ENCODE measurements around the gene KIAA1755. TPM values are rescaled to one million over a fixed set of nuclear protein-coding genes. Genes with fewer than 3 reads are reported as not detected.

Gene KIAA1755
- total RNA-seq, 2 experiments from 2014 or later, result not detected

- no peak for DNase-seq
- Mint-ChIP-seq H3K9me3 (ENCODE audit: low read depth) (no peaks in the 10 kb centered on the region), H3K4me1 (peaks cover 14% of the 10 kb centered on the region), H3K36me3 (ENCODE audit: low read depth) (no peaks in the 10 kb centered on the region), H3K27ac (no peak overlapping the region), H3K27me3 (peaks cover 33% of the 10 kb centered on the region), H3K4me3 (no peak overlapping the region)
- ATAC-seq, result no peak
- CTCF ChIA-PET, result interaction anchor here (0.6 kb wide), 1 partner anchor 370 kb away, joined by 3 read pairs; no protein-coding TSS in a partner anchor
- intact Hi-C loops (cut with DNase I, micrococcal nuclease), result no loop called here
- POLR2A ChIA-PET, result no interaction called here
Measured at GRCh38 chr20:38300438-38300837, 39.9 kb upstream of the KIAA1755 start.

DNA sequence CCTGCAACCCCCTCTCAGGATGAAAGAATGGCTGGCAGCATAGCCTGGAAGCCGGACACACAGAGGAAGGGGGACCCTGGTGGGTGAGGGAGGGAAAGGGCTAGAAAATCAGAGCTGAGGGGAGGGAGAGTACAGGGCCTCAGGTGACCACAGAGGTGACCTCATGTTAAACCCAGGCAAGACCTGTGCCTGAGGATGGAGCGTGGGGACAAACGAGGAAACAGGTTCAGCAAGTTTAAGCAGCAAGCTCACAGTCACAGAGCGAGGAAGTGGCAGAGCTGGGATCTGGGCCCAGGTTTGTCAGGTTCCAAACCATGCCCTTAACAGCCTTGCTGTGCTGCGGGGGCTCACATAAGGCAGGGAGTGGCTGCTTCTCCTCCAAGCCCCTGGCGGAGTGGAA lies 39.4 kb upstream of the KIAA1755 start:
- ChIA-PET POLR2A (no interaction called here), CTCF (interaction anchor here (0.6 kb wide), 1 partner anchor 369 kb away, joined by 3 read pairs; no protein-coding TSS in a partner anchor)
- Mint-ChIP-seq H3K4me1 (peaks cover 14% of the 10 kb centered on the region), H3K36me3 (ENCODE audit: low read depth) (no peaks in the 10 kb centered on the region), H3K4me3 (no peak overlapping the region), H3K27me3 (peaks cover 32% of the 10 kb centered on the region), H3K27ac (no peak overlapping the region), H3K9me3 (ENCODE audit: low read depth) (no peaks in the 10 kb centered on the region)
- intact Hi-C loops (cut with DNase I, micrococcal nuclease), result no loop called here
- ATAC-seq (no peak), DNase-seq (no peak)

DNA sequence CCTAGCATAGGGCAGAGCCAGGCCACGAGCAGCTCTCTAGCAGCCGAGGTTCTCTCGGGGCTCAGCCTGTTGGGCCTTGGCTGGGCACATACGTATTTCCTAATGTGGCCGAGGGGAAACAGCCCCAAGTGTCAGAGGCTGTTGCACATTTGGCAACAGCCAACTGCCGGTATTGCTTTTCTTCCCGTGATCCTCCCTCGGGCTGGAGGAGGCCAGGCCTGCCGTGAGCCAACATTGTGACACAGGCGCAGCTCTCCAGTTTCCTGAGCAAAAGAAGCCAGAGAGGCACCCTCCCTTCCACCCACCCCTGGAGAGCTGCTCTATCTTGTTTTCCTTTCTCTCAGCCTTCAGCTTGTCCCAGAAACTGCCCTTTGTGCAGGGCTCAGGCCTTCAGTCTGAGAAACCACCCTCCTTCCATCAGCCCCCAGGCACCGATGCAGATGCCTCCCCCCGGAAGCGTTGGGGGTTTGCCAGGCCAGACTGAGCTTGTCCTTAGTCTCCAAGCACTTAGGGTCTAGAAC lies 38.3 kb upstream of the KIAA1755 start:
- Mint-ChIP-seq H3K27ac (no peak overlapping the region), H3K27me3 (peaks cover 26% of the 10 kb centered on the region), H3K4me1 (peaks cover 9% of the 10 kb centered on the region), H3K36me3 (ENCODE audit: low read depth) (no peaks in the 10 kb centered on the region), H3K4me3 (no peak overlapping the region), H3K9me3 (ENCODE audit: low read depth) (no peaks in the 10 kb centered on the region)
- no peak for ATAC-seq
- intact Hi-C loops (cut with DNase I, micrococcal nuclease), result no loop called here
- DNase-seq, result no peak
- ChIA-PET POLR2A (no interaction called here), CTCF (no interaction called here)

- CTCF ChIA-PET, result no interaction called here
- H3K9me3 Mint-ChIP-seq (ENCODE audit: low read depth), result no peaks in the 10 kb centered on the region
- ATAC-seq, result no peak
- H3K27me3 Mint-ChIP-seq, result peaks cover 19% of the 10 kb centered on the region
- POLR2A ChIA-PET, result no interaction called here
- H3K4me1 Mint-ChIP-seq, result peaks cover 2% of the 10 kb centered on the region
- H3K36me3 Mint-ChIP-seq (ENCODE audit: low read depth), result no peaks in the 10 kb centered on the region
- intact Hi-C loops (cut with DNase I, micrococcal nuclease), result no loop called here
- H3K4me3 Mint-ChIP-seq, result no peak overlapping the region
- DNase-seq, result no peak
- no peak overlapping the region for H3K27ac Mint-ChIP-seq
Measured at GRCh38 chr20:38297916-38298674, 37.6 kb upstream of the KIAA1755 start.

GRCh38 chr20:38296433-38296832 lies 35.9 kb upstream of the KIAA1755 start:
- Mint-ChIP-seq H3K36me3 (ENCODE audit: low read depth) (no peaks in the 10 kb centered on the region), H3K9me3 (ENCODE audit: low read depth) (no peaks in the 10 kb centered on the region), H3K4me1 (no peaks in the 10 kb centered on the region), H3K27me3 (peaks cover 11% of the 10 kb centered on the region), H3K27ac (no peak overlapping the region), H3K4me3 (no peak overlapping the region)
- no peak for ATAC-seq
- CTCF ChIA-PET, result no interaction called here
- DNase-seq, result no peak
- intact Hi-C loops (cut with DNase I, micrococcal nuclease), result no loop called here
- POLR2A ChIA-PET, result no interaction called here

- Mint-ChIP-seq H3K4me1 (no peaks in the 10 kb centered on the region), H3K27me3 (peaks cover 9% of the 10 kb centered on the region), H3K27ac (no peak overlapping the region), H3K36me3 (ENCODE audit: low read depth) (no peaks in the 10 kb centered on the region), H3K4me3 (no peak overlapping the region), H3K9me3 (ENCODE audit: low read depth) (no peaks in the 10 kb centered on the region)
- intact Hi-C loops (cut with DNase I, micrococcal nuclease), result no loop called here
- POLR2A ChIA-PET, result no interaction called here
- DNase-seq (no peak), ATAC-seq (no peak)
- CTCF ChIA-PET, result no interaction called here
Measured at GRCh38 chr20:38295811-38296210, 35.3 kb upstream of the KIAA1755 start.

- H3K27me3 Mint-ChIP-seq, result peaks cover 7% of the 10 kb centered on the region
- DNase-seq, result no peak
- H3K36me3 Mint-ChIP-seq (ENCODE audit: low read depth), result no peaks in the 10 kb centered on the region
- H3K4me1 Mint-ChIP-seq, result no peaks in the 10 kb centered on the region
- no peaks in the 10 kb centered on the region for H3K9me3 Mint-ChIP-seq (ENCODE audit: low read depth)
- ChIA-PET CTCF (no interaction called here), POLR2A (no interaction called here)
- H3K27ac Mint-ChIP-seq, result no peak overlapping the region
- intact Hi-C loops (cut with DNase I, micrococcal nuclease), result no loop called here
- H3K4me3 Mint-ChIP-seq, result no peak overlapping the region
- ATAC-seq, result no peak
Measured at GRCh38 chr20:38294076-38294591, 33.6 kb upstream of the KIAA1755 start.

DNA sequence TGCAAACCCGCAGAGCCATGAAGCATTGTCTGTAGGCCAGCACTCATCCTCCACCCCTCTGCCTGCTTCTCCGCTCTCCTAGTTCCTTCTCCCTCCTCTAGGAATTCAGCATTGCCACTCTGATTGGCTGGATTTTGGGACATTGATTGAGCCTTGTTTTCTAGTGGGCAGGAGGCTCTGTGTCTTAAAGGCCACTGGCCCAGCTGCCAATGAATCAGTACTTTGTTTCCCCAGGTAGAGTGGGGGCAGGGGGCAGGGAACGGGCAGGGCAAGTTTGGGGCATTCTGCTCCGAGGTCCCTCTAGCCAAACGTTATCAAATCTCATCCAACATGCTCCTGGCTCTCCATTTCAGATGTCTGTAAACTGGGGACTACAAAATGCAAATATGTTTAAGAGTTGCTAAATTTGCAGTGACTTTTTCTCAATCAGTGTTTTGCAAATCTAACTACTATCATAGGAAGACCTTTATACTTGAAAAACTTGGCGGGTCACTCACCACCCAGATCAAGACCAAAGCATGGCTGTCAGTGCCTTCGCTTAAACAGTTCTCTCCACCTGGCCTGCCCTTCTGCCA lies 33.0 kb upstream of the KIAA1755 start:
- DNase-seq, result no peak
- ATAC-seq, result no peak
- Mint-ChIP-seq H3K27me3 (peaks cover 7% of the 10 kb centered on the region), H3K36me3 (ENCODE audit: low read depth) (no peaks in the 10 kb centered on the region), H3K4me3 (no peak overlapping the region), H3K27ac (no peak overlapping the region), H3K4me1 (no peaks in the 10 kb centered on the region), H3K9me3 (ENCODE audit: low read depth) (no peaks in the 10 kb centered on the region)
- CTCF ChIA-PET, result no interaction called here
- POLR2A ChIA-PET, result no interaction called here
- intact Hi-C loops (cut with DNase I, micrococcal nuclease), result no loop called here

DNA sequence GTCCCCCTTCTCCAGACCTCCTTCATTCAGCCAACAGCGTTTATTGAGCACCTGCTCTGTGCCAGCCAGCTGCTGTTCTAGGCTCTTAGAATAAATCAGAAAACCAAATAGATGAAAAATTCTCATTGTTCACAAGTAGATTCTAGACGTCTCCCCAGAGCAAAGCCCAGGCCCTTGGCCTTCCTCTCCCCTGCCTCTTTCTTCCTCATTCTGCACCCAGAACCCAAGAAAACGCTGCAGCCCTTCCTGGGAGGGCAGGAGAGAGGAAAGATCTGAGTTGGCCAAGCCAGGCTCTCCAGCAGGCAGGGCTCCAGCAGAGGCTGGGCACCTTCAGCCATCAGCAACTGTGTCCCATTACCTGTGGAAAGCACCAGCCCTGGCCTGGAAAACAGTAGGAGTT lies 31.4 kb upstream of the KIAA1755 start:
- no peak overlapping the region for H3K4me3 Mint-ChIP-seq
- H3K27ac Mint-ChIP-seq, result no peak overlapping the region
- ATAC-seq, result no peak
- intact Hi-C loops (cut with DNase I, micrococcal nuclease), result no loop called here
- H3K4me1 Mint-ChIP-seq, result no peaks in the 10 kb centered on the region
- peaks cover 17% of the 10 kb centered on the region for H3K27me3 Mint-ChIP-seq
- H3K9me3 Mint-ChIP-seq (ENCODE audit: low read depth), result no peaks in the 10 kb centered on the region
- CTCF ChIA-PET, result no interaction called here
- no peaks in the 10 kb centered on the region for H3K36me3 Mint-ChIP-seq (ENCODE audit: low read depth)
- POLR2A ChIA-PET, result no interaction called here
- no peak for DNase-seq

GRCh38 chr20:38290829-38291814 lies 30.6 kb upstream of the KIAA1755 start:
- ChIA-PET CTCF (interaction anchor here (0.6 kb wide), 2 partner anchors 39 to 755 kb away, joined by 3 to 4 read pairs; no protein-coding TSS in a partner anchor), POLR2A (no interaction called here)
- Mint-ChIP-seq H3K27me3 (peaks cover 24% of the 10 kb centered on the region), H3K27ac (no peak overlapping the region), H3K9me3 (ENCODE audit: low read depth) (no peaks in the 10 kb centered on the region), H3K4me1 (no peaks in the 10 kb centered on the region), H3K4me3 (no peak overlapping the region), H3K36me3 (ENCODE audit: low read depth) (no peaks in the 10 kb centered on the region)
- peak; percentile 16 for DNase-seq
- intact Hi-C loops (cut with DNase I, micrococcal nuclease), result no loop called here
- ATAC-seq, result no peak

- H3K9me3 Mint-ChIP-seq (ENCODE audit: low read depth), result no peaks in the 10 kb centered on the region
- DNase-seq (no peak), ATAC-seq (no peak)
- no peak overlapping the region for H3K4me3 Mint-ChIP-seq
- H3K36me3 Mint-ChIP-seq (ENCODE audit: low read depth), result no peaks in the 10 kb centered on the region
- no peaks in the 10 kb centered on the region for H3K4me1 Mint-ChIP-seq
- intact Hi-C loops (cut with DNase I, micrococcal nuclease), result no loop called here
- ChIA-PET POLR2A (no interaction called here), CTCF (no interaction called here)
- H3K27ac Mint-ChIP-seq, result no peak overlapping the region
- peaks cover 20% of the 10 kb centered on the region for H3K27me3 Mint-ChIP-seq
Measured at GRCh38 chr20:38286586-38287531, 26.3 kb upstream of the KIAA1755 start.
